Measurements from ENCODE around the gene PLXNA2. TPM values are rescaled to one million over a fixed set of nuclear protein-coding genes. Genes with fewer than 3 reads are reported as not detected.

The PLXNA2 gene
- total RNA-seq, 1 experiment from 2014 or later, result 17.7 TPM

- no peak for DNase-seq (ENCODE audit: low read depth)
Observed at GRCh38 chr1:208181364-208181763, 62.8 kb downstream of the PLXNA2 start.

GRCh38 chr1:208180421-208180820 is 63.8 kb downstream of the PLXNA2 start:
- DNase-seq (ENCODE audit: low read depth), result no peak

GRCh38 chr1:208179961-208180409 is 64.2 kb downstream of the PLXNA2 start:
- DNase-seq (ENCODE audit: low read depth), result no peak

GRCh38 chr1:208179263-208179816 is 64.8 kb downstream of the PLXNA2 start:
- DNase-seq (ENCODE audit: low read depth), result no peak

GRCh38 chr1:208178091-208178529 is 66.1 kb downstream of the PLXNA2 start:
- peak; percentile 37 for DNase-seq (ENCODE audit: low read depth)

- DNase-seq (ENCODE audit: low read depth), result no peak
Observed at GRCh38 chr1:208177656-208178055, 66.5 kb downstream of the PLXNA2 start.

GRCh38 chr1:208176649-208177048 is 67.5 kb downstream of the PLXNA2 start:
- no peak for DNase-seq (ENCODE audit: low read depth)

GRCh38 chr1:208175508-208175895 is 68.7 kb downstream of the PLXNA2 start:
- peak; percentile 33 for DNase-seq (ENCODE audit: low read depth)

- peak; percentile 59 for DNase-seq (ENCODE audit: low read depth)
Observed at GRCh38 chr1:208174731-208175507, 69.3 kb downstream of the PLXNA2 start.

GRCh38 chr1:208174200-208174599 is 70.0 kb downstream of the PLXNA2 start:
- DNase-seq (ENCODE audit: low read depth), result no peak

GRCh38 chr1:208173749-208174148 is 70.4 kb downstream of the PLXNA2 start:
- no peak for DNase-seq (ENCODE audit: low read depth)

GRCh38 chr1:208172423-208173145 is 71.6 kb downstream of the PLXNA2 start:
- DNase-seq (ENCODE audit: low read depth), result peak; percentile 39

GRCh38 chr1:208171616-208172422 is 72.4 kb downstream of the PLXNA2 start:
- DNase-seq (ENCODE audit: low read depth), result no peak

- DNase-seq (ENCODE audit: low read depth), result peak; percentile 29
Observed at GRCh38 chr1:208170252-208170651, 73.9 kb downstream of the PLXNA2 start.

GRCh38 chr1:208169081-208169879 is 74.9 kb downstream of the PLXNA2 start:
- DNase-seq (ENCODE audit: low read depth), result no peak

GRCh38 chr1:208167261-208167869 is 76.8 kb downstream of the PLXNA2 start:
- DNase-seq (ENCODE audit: low read depth), result no peak

- DNase-seq (ENCODE audit: low read depth), result no peak
Observed at GRCh38 chr1:208166340-208167138, 77.6 kb downstream of the PLXNA2 start.

- peak; percentile 91 for DNase-seq (ENCODE audit: low read depth)
Observed at GRCh38 chr1:208165659-208166058, 78.5 kb downstream of the PLXNA2 start.

- no peak for DNase-seq (ENCODE audit: low read depth)
Observed at GRCh38 chr1:208164609-208165008, 79.6 kb downstream of the PLXNA2 start.

Data from LHCN-M2 (cell line).